HEK293 (cell line): Measurements from ENCODE around the gene CCNJL.

Experiments used
- BCL11A ChIP-seq: fragments of 450-650 bp; formaldehyde crosslinking; IDR thresholded peaks from 2 replicates; pipeline ENCODE4 v1.5.1; 2016; ENCODE audit warnings: low read depth, missing biosample characterization, missing genetic modification characterization
- BCL11B ChIP-seq: fragments of 450-650 bp; formaldehyde crosslinking; IDR thresholded peaks from 2 replicates; pipeline ENCODE4 v1.5.1; 2016; ENCODE audit warnings: low read depth, missing biosample characterization, missing genetic modification characterization
- FEZF1 ChIP-seq: fragments of 450-650 bp; formaldehyde crosslinking; IDR thresholded peaks from 2 replicates; pipeline ENCODE4 v1.5.1; 2016; ENCODE audit warnings: missing biosample characterization, missing genetic modification characterization
- HOXA7 ChIP-seq: sonication (generic); formaldehyde crosslinking; IDR thresholded peaks from 2 replicates; pipeline ENCODE4 v1.8.1; 2022; ENCODE audit warnings: missing genetic modification reagents, borderline replicate concordance
- PATZ1 ChIP-seq: fragments of 450-650 bp; formaldehyde crosslinking; IDR thresholded peaks from 2 replicates; pipeline ENCODE4 v1.5.1; 2016; ENCODE audit warnings: missing biosample characterization, missing genetic modification characterization
- SP2 ChIP-seq: fragments of 450-650 bp; formaldehyde crosslinking; IDR thresholded peaks from 2 replicates; pipeline ENCODE4 v1.5.1; 2016; ENCODE audit warnings: missing biosample characterization, missing genetic modification characterization
- WT1 ChIP-seq: fragments of 450-650 bp; formaldehyde crosslinking; IDR thresholded peaks from 2 replicates; pipeline ENCODE4 v1.5.1; 2016; ENCODE audit warnings: missing biosample characterization, missing genetic modification characterization
- ZBTB1 ChIP-seq: fragments of 450-650 bp; formaldehyde crosslinking; IDR thresholded peaks from 2 replicates; pipeline ENCODE4 v1.5.1; 2016; ENCODE audit warnings: missing biosample characterization, missing genetic modification characterization
- ZBTB20 ChIP-seq: fragments of 450-650 bp; formaldehyde crosslinking; IDR thresholded peaks from 2 replicates; pipeline ENCODE4 v1.5.1; 2016; ENCODE audit warnings: missing biosample characterization, missing genetic modification characterization
- ZBTB44 ChIP-seq: fragments of 450-650 bp; IDR thresholded peaks from 2 replicates; pipeline ENCODE4 v1.5.1; 2018; ENCODE audit warnings: missing biosample characterization, mild to moderate bottlenecking, missing genetic modification characterization
- ZBTB6 ChIP-seq: fragments of 450-650 bp; formaldehyde crosslinking; IDR thresholded peaks from 2 replicates; pipeline ENCODE4 v1.5.1; 2017; ENCODE audit warnings: missing biosample characterization, missing genetic modification characterization
- ZNF112 ChIP-seq: fragments of 450-650 bp; formaldehyde crosslinking; IDR thresholded peaks from 2 replicates; pipeline ENCODE4 v1.5.0; 2017; ENCODE audit warnings: missing biosample characterization, missing genetic modification characterization
- ZNF169 ChIP-seq: fragments of 450-650 bp; formaldehyde crosslinking; IDR thresholded peaks from 2 replicates; pipeline ENCODE4 v1.5.1; 2016; ENCODE audit warnings: missing biosample characterization, missing genetic modification characterization
- ZNF19 ChIP-seq: fragments of 450-650 bp; formaldehyde crosslinking; IDR thresholded peaks from 2 replicates; pipeline ENCODE4; 2016; ENCODE audit warnings: missing biosample characterization, missing genetic modification characterization, low read depth
- ZNF311 ChIP-seq: fragments of 450-650 bp; formaldehyde crosslinking; IDR thresholded peaks from 2 replicates; pipeline ENCODE4 v1.5.1; 2017; ENCODE audit warnings: missing biosample characterization, missing genetic modification characterization, borderline replicate concordance
- ZNF354C ChIP-seq: fragments of 450-650 bp; formaldehyde crosslinking; IDR thresholded peaks from 2 replicates; pipeline ENCODE4 v1.5.1; 2016; ENCODE audit warnings: missing biosample characterization, missing genetic modification characterization, low read depth, borderline replicate concordance
- ZNF362 ChIP-seq: fragments of 450-650 bp; formaldehyde crosslinking; IDR thresholded peaks from 2 replicates; pipeline ENCODE4 v1.5.1; 2016; ENCODE audit warnings: missing biosample characterization, missing genetic modification characterization
- ZNF391 ChIP-seq: fragments of 450-650 bp; formaldehyde crosslinking; IDR thresholded peaks from 2 replicates; pipeline ENCODE4 v1.5.1; 2016; ENCODE audit warnings: low read depth, missing biosample characterization, missing genetic modification characterization, borderline replicate concordance
- ZNF394 ChIP-seq: fragments of 450-650 bp; formaldehyde crosslinking; IDR thresholded peaks from 2 replicates; pipeline ENCODE4 v1.5.1; 2016; ENCODE audit warnings: missing biosample characterization, missing genetic modification characterization, mild to moderate bottlenecking, moderate library complexity, borderline replicate concordance
- ZNF488 ChIP-seq: fragments of 450-650 bp; formaldehyde crosslinking; IDR thresholded peaks from 2 replicates; pipeline ENCODE4 v1.5.1; 2016; ENCODE audit warnings: missing biosample characterization, missing genetic modification characterization
- ZNF501 ChIP-seq: fragments of 450-650 bp; formaldehyde crosslinking; IDR thresholded peaks from 2 replicates; pipeline ENCODE4 v1.5.1; 2016; ENCODE audit warnings: missing biosample characterization, missing genetic modification characterization
- ZNF544 ChIP-seq: fragments of 450-650 bp; formaldehyde crosslinking; IDR thresholded peaks from 2 replicates; pipeline ENCODE4 v1.5.0; 2017; ENCODE audit warnings: missing biosample characterization, missing genetic modification characterization
- ZNF548 ChIP-seq: fragments of 450-650 bp; formaldehyde crosslinking; IDR thresholded peaks from 2 replicates; pipeline ENCODE4 v1.5.1; 2016; ENCODE audit warnings: missing biosample characterization, missing genetic modification characterization
- ZNF555 ChIP-seq: fragments of 450-650 bp; formaldehyde crosslinking; conservative IDR thresholded peaks from 2 replicates; pipeline ENCODE4 v1.5.1; 2017; ENCODE audit warnings: missing biosample characterization, mild to moderate bottlenecking, missing genetic modification characterization, inconsistent platforms
- ZNF560 ChIP-seq: fragments of 450-650 bp; formaldehyde crosslinking; IDR thresholded peaks from 2 replicates; pipeline ENCODE4 v1.5.1; 2017; ENCODE audit warnings: missing biosample characterization, missing genetic modification characterization, borderline replicate concordance
- ZNF571 ChIP-seq: fragments of 450-650 bp; formaldehyde crosslinking; IDR thresholded peaks from 2 replicates; pipeline ENCODE4 v1.5.0; 2017; ENCODE audit warnings: missing biosample characterization, missing genetic modification characterization
- ZNF654 ChIP-seq: fragments of 450-650 bp; formaldehyde crosslinking; IDR thresholded peaks from 2 replicates; pipeline ENCODE4 v1.5.1; 2016; ENCODE audit warnings: low read depth, missing biosample characterization, missing genetic modification characterization
- ZNF660 ChIP-seq: fragments of 450-650 bp; IDR thresholded peaks from 2 replicates; pipeline ENCODE4 v1.5.1; 2018; ENCODE audit warnings: missing biosample characterization, mild to moderate bottlenecking, missing genetic modification characterization
- ZNF664 ChIP-seq: fragments of 450-650 bp; formaldehyde crosslinking; IDR thresholded peaks from 2 replicates; pipeline ENCODE4 v1.5.1; 2016; ENCODE audit warnings: missing biosample characterization, missing genetic modification characterization
- ZNF677 ChIP-seq: fragments of 450-650 bp; IDR thresholded peaks from 2 replicates; pipeline ENCODE4 v1.5.0; 2018; ENCODE audit warnings: missing biosample characterization, mild to moderate bottlenecking, missing genetic modification characterization, moderate library complexity
- ZNF747 ChIP-seq: fragments of 450-650 bp; formaldehyde crosslinking; IDR thresholded peaks from 2 replicates; pipeline ENCODE4 v1.5.1; 2016; ENCODE audit warnings: missing biosample characterization, missing genetic modification characterization
- ZNF76 ChIP-seq: fragments of 450-650 bp; formaldehyde crosslinking; IDR thresholded peaks from 2 replicates; pipeline ENCODE4; 2016; ENCODE audit warnings: low read depth, missing biosample characterization, missing genetic modification characterization, borderline replicate concordance
- ZNF792 ChIP-seq: fragments of 450-650 bp; formaldehyde crosslinking; IDR thresholded peaks from 2 replicates; pipeline ENCODE4 v1.5.1; 2016; ENCODE audit warnings: missing biosample characterization, missing genetic modification characterization
- ZSCAN16 ChIP-seq: fragments of 450-650 bp; formaldehyde crosslinking; IDR thresholded peaks from 2 replicates; pipeline ENCODE4 v1.5.1; 2016; ENCODE audit warnings: missing biosample characterization, missing genetic modification characterization
- ZSCAN23 ChIP-seq: fragments of 450-650 bp; formaldehyde crosslinking; IDR thresholded peaks from 2 replicates; pipeline ENCODE4 v1.5.1; 2016; ENCODE audit warnings: missing biosample characterization, missing genetic modification characterization

CCNJL gene

GRCh38 chr5:160312134-160312959 is at the start of gene CCNJL (continued):
- no peak for TF ChIP-seq ZNF560 (tag by site-specific recombination)
- TF ChIP-seq ZBTB20 (tag by site-specific recombination), result no peak
- TF ChIP-seq ZBTB44 (tag by site-specific recombination), result no peak
- TF ChIP-seq ZSCAN16 (tag by site-specific recombination), result no peak
- TF ChIP-seq ZBTB6 (tag by site-specific recombination), result peak; percentile 49; the same call in 1 of the 2 replicates
- TF ChIP-seq ZSCAN23 (tag by site-specific recombination), result no peak
- no peak for TF ChIP-seq ZNF311
- TF ChIP-seq ZNF354C, result no peak
- no peak for TF ChIP-seq WT1 (tag by site-specific recombination)
- no peak for TF ChIP-seq ZNF677 (tag by site-specific recombination)
- TF ChIP-seq ZNF19 (tag by site-specific recombination), result no peak
- no peak for TF ChIP-seq ZNF169 (tag by site-specific recombination)
- TF ChIP-seq ZNF362 (tag by site-specific recombination), result peak; percentile 74; the same call in 1 of the 2 replicates
- peak; percentile 38; the same call in 1 of the 2 replicates for TF ChIP-seq ZNF394 (tag by site-specific recombination)
- no peak for TF ChIP-seq ZNF488
- no peak for TF ChIP-seq ZNF548 (tag by site-specific recombination)
- TF ChIP-seq ZNF555 (tag by site-specific recombination), result no peak
- TF ChIP-seq ZNF792 (tag by site-specific recombination), result no peak
- TF ChIP-seq ZNF112 (tag by site-specific recombination), result no peak
- TF ChIP-seq ZBTB1 (tag by site-specific recombination), result no peak
- no peak; the same call in 1 of the 2 replicates for TF ChIP-seq ZNF76 (tag by site-specific recombination)
- no peak for TF ChIP-seq ZNF571
- no peak for TF ChIP-seq ZNF391
- no peak for TF ChIP-seq FEZF1 (tag by site-specific recombination)
- TF ChIP-seq HOXA7, result no peak
- no peak for TF ChIP-seq ZNF654 (tag by site-specific recombination)
- TF ChIP-seq ZNF747, result no peak
- no peak for TF ChIP-seq BCL11B (tag by site-specific recombination)
- TF ChIP-seq ZNF544 (tag by site-specific recombination), result no peak
- TF ChIP-seq SP2 (tag by site-specific recombination), result no peak
- TF ChIP-seq BCL11A (tag by site-specific recombination), result no peak
- no peak for TF ChIP-seq ZNF664 (tag by site-specific recombination)
- 0 out of 2 replicates have a peak, but pooled peaks have one; percentile 31 for TF ChIP-seq ZNF660
- TF ChIP-seq PATZ1 (tag by site-specific recombination), result peak; percentile 49
- TF ChIP-seq ZNF501 (tag by site-specific recombination), result 0 out of 2 replicates have a peak, but pooled peaks have one; percentile 2
